Large intestine (tissue), 3 donors: ENCODE measurements around the gene GDF10. TPM values are rescaled to one million over a fixed set of nuclear protein-coding genes. Genes with fewer than 3 reads are reported as not detected.

Experiments used
- DNase-seq, 2 donors: peaks; one replicate each; pipeline versions ENCODE4 v3.0.0 to v3.0.0-alpha.2; 2013
- H3K27ac ChIP-seq: one replicate; pipeline ENCODE4 v1.5.1; 2013; ENCODE audit warnings: low read length
- H3K27me3 ChIP-seq: 2 replicates; pipeline ENCODE4 v1.6.1; 2013; ENCODE audit warnings: low read length; ENCODE audit not compliant: control insufficient read depth, insufficient read depth
- H3K36me3 ChIP-seq: 2 replicates; pipeline ENCODE4 v1.6.1; 2013; ENCODE audit warnings: low read length; ENCODE audit not compliant: control insufficient read depth, insufficient read depth
- H3K4me1 ChIP-seq: one replicate; pipeline ENCODE4 v1.6.1; 2013; ENCODE audit warnings: low read length; ENCODE audit not compliant: control insufficient read depth, insufficient read depth
- H3K4me3 ChIP-seq: one replicate; pipeline ENCODE4 v1.5.1; 2013; ENCODE audit warnings: low read length
- H3K9me3 ChIP-seq: one replicate; pipeline ENCODE4 v1.6.1; 2013; ENCODE audit warnings: mild to moderate bottlenecking, low read depth, low read length, moderate library complexity; ENCODE audit not compliant: control insufficient read depth
- WGBS: methylation state at CpG from one replicate; pipeline ENCODE4 v1.1.5; 2013; ENCODE audit warnings: low lambda C conversion rate; ENCODE audit not compliant: insufficient coverage; 5-methylcytosine and 5-hydroxymethylcytosine counted together
- polyA plus RNA-seq: library from polyadenylated mRNA; unstranded; fragments of 120-200 nt; gene quantifications from one replicate; pipeline ENCODE4 v1.2.1, GENCODE V29; 2013

The GDF10 gene
- polyA plus RNA-seq, 1 donor, result 2.5 TPM

- Histone ChIP-seq H3K27ac (no peak overlapping the region), H3K36me3 (no peaks in the 10 kb centered on the region), H3K9me3 (no peaks in the 10 kb centered on the region), H3K27me3 (peaks cover 65% of the 10 kb centered on the region), H3K4me3 (no peak overlapping the region), H3K4me1 (no peaks in the 10 kb centered on the region)
- DNase-seq, result no peak
- no CpG with 5 or more reads among the region's 7 CpGs for WGBS
Measured at GRCh38 chr10:47303105-47303504, 3.1 kb downstream of the GDF10 start.

- Histone ChIP-seq H3K9me3 (no peaks in the 10 kb centered on the region), H3K27ac (no peak overlapping the region), H3K36me3 (no peaks in the 10 kb centered on the region), H3K4me1 (no peaks in the 10 kb centered on the region), H3K27me3 (peaks cover 58% of the 10 kb centered on the region), H3K4me3 (no peak overlapping the region)
- no peak for DNase-seq
- WGBS, result no CpG with 5 or more reads among the region's 6 CpGs
Measured at GRCh38 chr10:47303866-47304265, 3.9 kb downstream of the GDF10 start.

- Histone ChIP-seq H3K4me3 (no peak overlapping the region), H3K27ac (no peak overlapping the region), H3K36me3 (no peaks in the 10 kb centered on the region), H3K9me3 (no peaks in the 10 kb centered on the region), H3K4me1 (no peaks in the 10 kb centered on the region), H3K27me3 (peaks cover 48% of the 10 kb centered on the region)
- DNase-seq, result no peak
- no CpG with 5 or more reads among the region's 2 CpGs for whole genome bisulfite sequencing
Measured at GRCh38 chr10:47305566-47305965, 5.6 kb downstream of the GDF10 start.

- Histone ChIP-seq H3K9me3 (no peaks in the 10 kb centered on the region), H3K27ac (no peak overlapping the region), H3K4me1 (no peaks in the 10 kb centered on the region), H3K4me3 (no peak overlapping the region), H3K36me3 (no peaks in the 10 kb centered on the region), H3K27me3 (peaks cover 37% of the 10 kb centered on the region)
- no peak for DNase-seq
- 0% methylated on average over 1 of the region's 10 CpGs for WGBS
Measured at GRCh38 chr10:47306387-47307210, 6.6 kb downstream of the GDF10 start.

- no peaks in the 10 kb centered on the region for H3K4me1 ChIP-seq
- H3K9me3 ChIP-seq, result no peaks in the 10 kb centered on the region
- peaks cover 30% of the 10 kb centered on the region for H3K27me3 ChIP-seq
- no CpG with 5 or more reads among the region's 3 CpGs for WGBS
- no peaks in the 10 kb centered on the region for H3K36me3 ChIP-seq
- no peak overlapping the region for H3K4me3 ChIP-seq
- no peak for DNase-seq
- no peak overlapping the region for H3K27ac ChIP-seq
Measured at GRCh38 chr10:47307381-47307780, 7.4 kb downstream of the GDF10 start.

- H3K4me1 ChIP-seq, result no peaks in the 10 kb centered on the region
- no peak overlapping the region for H3K27ac ChIP-seq
- H3K36me3 ChIP-seq, result no peaks in the 10 kb centered on the region
- WGBS, result no CpG with 5 or more reads among the region's 9 CpGs
- no peak for DNase-seq
- H3K9me3 ChIP-seq, result no peaks in the 10 kb centered on the region
- H3K4me3 ChIP-seq, result no peak overlapping the region
- H3K27me3 ChIP-seq, result peaks cover 19% of the 10 kb centered on the region
Measured at GRCh38 chr10:47308775-47309174, 8.8 kb downstream of the GDF10 start.

GRCh38 chr10:47309408-47310089 lies 9.6 kb downstream of the GDF10 start:
- Histone ChIP-seq H3K27ac (no peak overlapping the region), H3K4me3 (no peak overlapping the region), H3K36me3 (no peaks in the 10 kb centered on the region), H3K9me3 (no peaks in the 10 kb centered on the region), H3K27me3 (peaks cover 14% of the 10 kb centered on the region), H3K4me1 (no peaks in the 10 kb centered on the region)
- no peak for DNase-seq
- WGBS, result 90% methylated on average over 2 of the region's 34 CpGs

- Histone ChIP-seq H3K4me3 (no peak overlapping the region), H3K27me3 (peaks cover 14% of the 10 kb centered on the region), H3K4me1 (no peaks in the 10 kb centered on the region), H3K27ac (no peak overlapping the region), H3K36me3 (no peaks in the 10 kb centered on the region), H3K9me3 (no peaks in the 10 kb centered on the region)
- no peak for DNase-seq
- WGBS, result no CpG with 5 or more reads among the region's 37 CpGs
Measured at GRCh38 chr10:47310090-47310505, 10.1 kb downstream of the GDF10 start.

- H3K4me3 ChIP-seq, result no peak overlapping the region
- no peak overlapping the region for H3K27ac ChIP-seq
- WGBS, result no CpG with 5 or more reads among the region's 10 CpGs
- DNase-seq, result no peak
- H3K36me3 ChIP-seq, result no peaks in the 10 kb centered on the region
- no peaks in the 10 kb centered on the region for H3K9me3 ChIP-seq
- H3K4me1 ChIP-seq, result no peaks in the 10 kb centered on the region
- peaks cover 14% of the 10 kb centered on the region for H3K27me3 ChIP-seq
Measured at GRCh38 chr10:47311193-47311931, 11.4 kb downstream of the GDF10 start.

GRCh38 chr10:47311932-47312662 lies 12.1 kb downstream of the GDF10 start:
- Histone ChIP-seq H3K4me1 (no peaks in the 10 kb centered on the region), H3K4me3 (no peak overlapping the region), H3K27ac (no peak overlapping the region), H3K9me3 (no peaks in the 10 kb centered on the region), H3K36me3 (no peaks in the 10 kb centered on the region), H3K27me3 (peaks cover 11% of the 10 kb centered on the region)
- DNase-seq, result peak; percentile 46 to 68
- no CpG with 5 or more reads among the region's 20 CpGs for WGBS
